Stromal cell of bone marrow (primary cell): Measurements from ENCODE around the gene NFE2.

Experiments used
- DNase-seq: peaks from one replicate; pipeline ENCODE4 v3.0.0-alpha.2; 2012; ENCODE audit warnings: low read depth

The NFE2 gene

DNA sequence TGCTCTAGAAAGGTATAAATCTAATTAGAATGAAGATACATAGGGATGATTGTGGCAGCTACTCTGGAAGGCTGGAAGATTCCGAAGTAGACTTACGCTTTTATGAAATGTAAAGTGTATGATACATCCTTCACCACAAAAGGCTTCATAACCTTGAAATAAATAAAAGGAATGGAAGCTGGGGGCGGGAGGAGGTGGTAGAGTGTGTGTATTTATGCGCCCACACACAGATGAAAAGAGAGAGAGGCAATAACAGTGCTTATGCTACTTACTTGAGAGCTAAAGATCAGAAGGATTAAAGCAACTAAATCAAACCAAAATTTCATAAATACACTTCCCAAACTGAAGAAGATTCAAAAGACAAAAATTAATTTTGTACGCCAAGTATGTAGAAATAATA is 51.3 kb downstream of the NFE2 start:
- no peak for DNase-seq

DNA sequence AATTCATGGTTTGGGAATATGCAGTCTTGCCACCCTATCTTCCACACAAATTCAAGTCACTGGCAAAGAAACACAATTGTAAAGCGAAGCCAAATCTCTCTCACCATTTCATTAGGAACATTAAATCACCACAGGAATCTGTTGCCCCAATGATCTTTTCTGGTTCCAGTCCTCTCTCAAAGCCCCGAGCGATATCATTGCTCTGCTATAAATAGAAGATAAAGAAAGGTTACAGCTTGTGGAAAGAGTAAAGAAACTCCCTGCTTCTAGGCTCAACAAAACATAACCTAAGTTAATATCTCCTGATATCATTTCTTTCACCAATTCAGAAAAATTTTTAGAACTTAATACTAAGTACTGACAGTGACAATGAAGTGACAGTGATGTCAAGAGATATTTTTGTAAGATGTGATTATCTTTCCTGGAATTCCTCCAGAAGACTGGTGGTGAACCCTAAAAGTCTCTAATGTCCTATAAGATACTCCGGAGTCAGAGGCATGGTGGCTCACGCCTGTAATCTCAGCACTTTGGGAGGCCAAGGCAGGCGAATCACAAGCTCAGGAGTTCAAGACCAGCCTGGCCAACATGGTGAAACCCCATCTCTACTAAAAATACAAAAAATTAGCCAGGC is 54.7 kb downstream of the NFE2 start:
- no peak for DNase-seq
